Mucosa of gallbladder (tissue), 1 donor: ENCODE results near the gene DNMT3A. TPM values are rescaled to one million over a fixed set of nuclear protein-coding genes. Genes with fewer than 3 reads are reported as not detected.

Experiments used
- DNase-seq: peaks from one replicate; pipeline ENCODE4 v3.0.0-alpha.2; 2020; ENCODE audit warnings: low spot score
- total RNA-seq: library from RNA; stranded (reverse); gene quantifications from one replicate; pipeline ENCODE4 v1.2.1, GENCODE V29; 2021
- donor health status: DM: no; HTN: no; CAD: no.

DNMT3A gene
- total RNA-seq, 1 donor from 2014 or later = 51.2 TPM

- no peak for DNase-seq
These were observed 15.3 kb downstream of the DNMT3A start for GRCh38 chr2:25326326-25327013.

DNA sequence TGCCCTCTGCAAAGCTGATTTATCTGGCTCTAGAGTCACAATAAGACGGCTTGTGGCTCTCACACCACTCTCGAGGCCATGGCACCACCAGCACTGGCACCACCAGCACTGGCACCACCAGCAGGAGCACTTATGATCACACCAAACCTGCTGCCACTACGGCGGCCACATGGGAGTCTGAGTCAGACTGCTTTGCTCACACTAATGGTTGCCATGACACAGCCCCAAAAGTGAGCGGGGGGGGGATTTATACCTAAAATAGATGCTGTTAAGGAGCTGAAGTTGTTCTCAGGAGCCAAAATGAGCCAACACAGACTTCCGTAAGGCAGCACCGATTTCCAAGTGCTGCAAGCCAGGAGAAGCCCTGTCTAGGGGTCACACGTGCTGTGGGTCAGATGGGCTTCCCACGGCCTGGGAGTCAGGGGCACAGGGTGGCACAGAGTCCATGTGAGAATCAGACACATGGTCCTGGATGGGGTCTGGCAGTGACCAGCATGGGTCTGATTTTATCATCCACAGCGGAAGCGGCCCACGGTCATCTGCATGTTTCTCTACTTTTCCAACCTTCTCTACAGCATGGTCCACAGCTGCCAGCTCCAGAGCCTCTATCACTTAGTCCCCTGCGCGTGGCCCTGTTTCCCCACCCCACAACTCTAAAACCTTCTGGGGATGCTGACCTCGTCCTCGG is 16.7 kb downstream of the DNMT3A start:
- no peak for DNase-seq

- DNase-seq = no peak
These were observed 17.5 kb downstream of the DNMT3A start for GRCh38 chr2:25324251-25324650.

DNA sequence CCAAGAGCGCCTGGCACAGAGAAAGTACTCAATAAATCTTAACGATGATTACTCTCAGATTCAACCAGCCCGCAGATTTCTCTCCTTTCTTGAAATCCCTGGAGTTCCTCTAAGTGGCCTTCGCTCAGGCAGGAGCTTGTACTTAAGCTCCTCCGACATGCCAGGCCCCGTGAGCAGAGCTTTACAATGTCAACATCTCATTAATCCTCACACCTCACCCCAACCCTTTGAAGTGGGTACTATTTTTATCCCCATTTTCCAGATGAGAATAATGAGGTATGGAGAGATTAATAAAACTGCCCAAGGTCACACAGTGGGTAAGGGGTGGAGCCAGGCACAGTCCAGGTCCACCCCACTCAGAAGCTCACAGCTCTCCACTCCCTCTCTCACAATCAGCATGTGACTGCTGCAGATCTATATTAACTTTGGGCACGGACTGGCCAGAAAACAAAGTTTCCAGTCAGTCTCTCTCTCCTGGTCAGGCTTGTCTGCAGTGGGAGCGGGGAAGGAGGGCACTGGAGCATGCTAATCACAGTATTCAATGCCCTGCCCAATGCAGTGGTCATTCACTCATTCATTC is 18.0 kb downstream of the DNMT3A start:
- no peak for DNase-seq

DNA sequence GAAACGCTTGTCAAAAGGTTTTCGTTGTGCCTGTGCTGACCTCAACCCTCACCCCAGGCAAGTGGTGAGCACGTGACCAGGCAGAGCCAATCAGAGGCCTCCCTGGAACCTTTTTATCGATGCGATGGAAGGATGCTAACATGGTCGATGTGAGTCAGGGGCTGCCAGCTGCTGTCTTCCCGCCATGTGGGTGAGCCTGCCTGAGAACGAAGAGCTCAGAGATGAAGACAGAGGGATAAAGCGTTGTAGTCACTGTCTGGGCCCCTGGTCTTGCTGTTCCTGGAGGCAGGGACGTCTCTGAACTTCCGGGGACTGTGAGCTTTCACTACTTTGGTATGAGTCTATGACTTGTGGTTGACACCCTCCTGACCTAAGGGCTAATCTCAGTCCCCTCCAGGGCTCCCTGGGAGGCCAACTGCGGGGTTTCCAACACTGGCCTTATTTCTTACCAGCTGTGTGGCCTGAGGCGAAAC is 18.6 kb downstream of the DNMT3A start:
- no peak for DNase-seq

DNA sequence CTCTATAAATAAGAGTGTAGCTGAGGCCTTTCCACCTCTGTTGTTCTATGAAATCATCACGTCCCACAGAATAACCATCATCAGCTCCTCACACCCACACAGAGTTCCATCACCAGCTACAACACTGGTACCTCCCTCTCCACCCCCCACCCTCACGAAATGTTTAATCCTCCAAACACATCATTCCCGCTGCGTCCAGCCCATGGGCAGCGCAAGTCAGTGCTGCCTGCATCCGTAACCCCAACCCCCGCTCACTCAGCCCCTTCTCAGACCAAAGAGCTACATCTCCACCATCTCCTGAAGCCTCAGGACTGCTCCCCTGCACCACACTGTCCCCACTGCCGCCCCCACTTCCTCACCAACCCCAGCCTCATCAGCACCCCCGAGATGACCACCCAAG is 19.4 kb downstream of the DNMT3A start:
- no peak for DNase-seq

DNA sequence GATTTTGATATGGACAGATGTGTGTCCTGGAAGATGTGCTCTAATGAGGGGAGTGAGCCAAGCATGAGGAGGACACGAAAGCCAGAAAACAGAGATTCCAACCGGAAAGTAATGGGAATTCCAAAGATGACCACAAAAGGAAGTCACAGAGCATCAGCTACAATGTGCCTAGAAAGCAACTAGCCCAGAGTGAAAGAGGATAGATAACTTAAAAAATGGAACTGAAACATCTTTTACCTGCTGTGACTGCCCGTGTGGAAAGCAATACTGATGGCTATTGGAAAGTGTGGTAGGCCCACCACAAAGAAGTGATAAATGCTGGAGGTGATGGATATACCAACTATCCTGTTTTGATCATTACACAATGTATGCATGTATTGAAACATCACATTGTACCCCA is 21.6 kb downstream of the DNMT3A start:
- DNase-seq = no peak

DNA sequence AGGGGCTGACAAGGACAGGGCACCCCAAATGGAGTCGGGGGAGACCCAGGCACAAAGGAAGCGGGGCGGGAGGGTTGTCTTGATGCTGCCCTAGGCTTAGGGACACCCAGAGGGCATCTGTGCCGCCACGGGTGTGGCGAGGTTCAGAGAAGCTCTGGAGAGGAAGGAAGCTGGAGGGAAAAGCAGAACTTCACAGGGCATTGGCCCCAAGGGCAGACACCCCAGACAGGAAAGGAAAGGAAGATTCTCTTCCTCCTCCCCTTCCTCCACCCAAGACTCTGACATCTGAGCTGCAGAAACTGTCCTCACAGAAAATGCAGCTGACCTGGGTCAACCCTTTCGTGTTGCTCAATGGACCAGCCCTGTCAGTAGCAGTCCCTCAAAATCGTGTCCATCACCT is 25.6 kb downstream of the DNMT3A start:
- no peak for DNase-seq

DNA sequence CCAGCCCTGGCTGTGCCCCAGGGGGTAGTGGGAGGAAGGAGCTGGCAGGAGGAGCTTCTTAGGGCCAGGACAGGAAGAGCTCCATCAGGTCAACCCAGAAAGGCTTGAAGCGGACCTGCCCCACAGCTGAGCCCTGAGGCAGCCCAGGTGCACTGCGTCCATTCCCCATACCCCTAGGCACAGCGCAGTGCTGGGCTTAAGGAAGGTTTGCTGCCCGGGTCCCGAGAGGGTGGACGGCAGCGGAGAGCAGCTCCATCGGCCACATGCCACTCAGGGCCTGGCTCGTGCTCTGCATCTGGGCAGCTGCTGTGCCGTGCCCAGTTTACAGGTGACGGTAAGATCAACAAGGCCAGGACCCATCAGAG is 26.4 kb downstream of the DNMT3A start:
- no peak for DNase-seq

DNA sequence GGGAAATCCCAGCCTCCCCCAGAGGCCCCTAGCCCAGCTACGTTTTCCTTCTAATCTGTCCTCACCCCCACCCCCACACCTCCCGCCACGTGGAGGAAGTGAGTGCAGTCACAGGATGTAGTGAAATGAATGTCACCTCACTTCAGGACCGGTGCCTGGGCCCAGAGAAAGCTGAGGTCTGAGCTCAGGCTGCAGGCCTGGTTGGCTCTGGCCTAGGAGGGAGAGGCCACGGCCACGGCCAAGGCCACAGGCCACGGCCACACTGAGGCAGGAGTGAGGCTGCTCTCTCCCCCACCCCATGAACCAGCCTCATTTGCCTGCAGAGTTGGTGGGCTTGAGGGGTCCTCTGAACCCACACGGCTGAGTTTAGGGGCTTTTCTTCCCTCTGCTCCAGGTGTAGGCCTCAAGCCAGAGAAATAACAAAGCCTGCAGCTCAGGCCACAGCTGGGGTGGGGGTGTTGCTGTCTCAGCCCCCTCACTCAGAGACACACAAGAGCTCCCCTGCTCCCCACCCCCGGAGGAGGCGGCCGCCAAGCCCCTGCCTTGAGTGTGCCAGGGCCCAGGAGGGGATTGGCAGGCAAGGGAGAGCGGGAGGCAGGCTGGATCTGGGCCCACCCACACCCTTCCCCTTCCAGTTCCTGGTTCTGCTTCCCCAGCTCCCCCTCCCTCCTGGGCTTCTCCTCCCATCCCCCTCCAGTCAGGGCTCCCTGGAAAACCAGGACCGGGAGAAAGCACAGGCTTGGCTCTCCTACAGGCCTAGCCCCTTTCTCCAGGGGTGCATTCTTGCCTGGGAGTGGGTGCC is 27.0 kb downstream of the DNMT3A start:
- peak; percentile 56 for DNase-seq

DNA sequence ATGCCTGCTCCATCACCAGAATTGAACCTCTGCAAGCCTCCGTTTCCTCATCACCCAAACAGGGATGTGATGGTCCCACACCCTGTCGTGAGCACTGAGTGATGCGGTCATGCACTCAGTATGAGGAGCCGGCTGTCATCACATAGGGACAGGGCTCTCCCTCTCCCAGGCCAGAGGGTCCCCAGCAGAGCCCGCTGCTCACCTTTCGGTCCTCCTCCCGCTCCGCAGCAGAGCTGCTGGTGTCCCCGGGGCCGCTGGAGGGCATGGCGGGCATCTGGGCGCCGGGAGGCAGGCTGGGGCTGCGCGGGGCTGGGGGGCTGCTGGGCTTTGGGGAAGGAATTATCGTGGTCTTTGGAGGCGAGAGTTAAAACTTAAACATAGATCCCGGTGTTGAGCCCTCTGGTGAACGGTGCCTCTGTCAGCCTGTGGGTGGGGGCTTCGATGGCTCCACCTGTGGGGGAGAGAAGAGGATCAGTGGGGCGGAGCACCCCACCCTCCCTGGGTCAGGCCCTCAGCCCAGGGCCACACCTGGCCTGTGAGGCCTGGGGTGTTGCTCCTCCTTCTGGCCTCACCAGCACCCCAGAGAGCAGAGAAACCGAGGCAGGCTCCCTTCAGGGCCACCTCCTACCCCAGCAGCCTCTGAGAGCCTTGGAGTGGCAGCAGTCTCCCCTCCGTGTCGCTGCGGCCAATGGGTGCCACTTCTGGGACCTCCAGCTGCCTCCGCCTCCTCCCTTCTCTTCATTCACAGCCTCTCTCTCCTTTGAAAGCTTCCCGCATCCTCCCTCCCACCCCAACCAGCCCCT is 27.8 kb downstream of the DNMT3A start:
- no peak for DNase-seq

GRCh38 chr2:25312958-25313710 is 28.6 kb downstream of the DNMT3A start:
- DNase-seq = no peak

DNA sequence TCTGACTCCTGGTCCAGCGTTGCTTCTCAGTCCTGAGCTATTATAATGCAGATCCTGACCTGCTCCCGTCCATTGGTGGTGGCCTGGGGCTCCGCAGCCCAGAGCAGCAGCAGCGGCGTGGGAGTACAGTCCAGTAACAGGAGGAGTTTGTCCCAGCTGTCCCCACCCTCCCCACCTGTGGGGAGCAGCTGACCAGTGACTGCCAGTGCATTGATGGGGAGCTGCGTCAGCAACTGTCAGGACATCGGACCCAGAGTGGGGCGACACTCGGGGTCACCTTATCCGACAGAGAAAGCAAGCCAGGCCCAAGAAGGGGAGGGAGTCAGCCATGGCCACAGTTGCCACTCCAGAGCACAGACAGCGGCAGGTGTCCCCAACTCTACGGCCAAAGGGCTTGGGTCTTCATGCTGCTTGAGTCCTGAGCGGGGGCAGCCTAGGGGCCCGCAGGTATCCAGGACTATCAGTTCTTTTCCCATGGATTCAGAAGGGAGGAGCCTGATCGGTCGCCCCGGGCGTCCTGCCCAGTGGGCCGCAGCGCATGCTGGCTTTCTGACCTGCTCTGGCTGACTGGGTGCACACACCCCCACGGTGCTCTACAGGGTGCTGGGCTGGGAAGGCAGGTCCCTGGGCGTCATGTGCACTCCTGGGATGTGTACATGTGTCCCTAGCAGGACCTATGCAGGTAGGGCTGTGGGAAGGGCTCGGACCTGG is 29.7 kb downstream of the DNMT3A start:
- DNase-seq = no peak

DNA sequence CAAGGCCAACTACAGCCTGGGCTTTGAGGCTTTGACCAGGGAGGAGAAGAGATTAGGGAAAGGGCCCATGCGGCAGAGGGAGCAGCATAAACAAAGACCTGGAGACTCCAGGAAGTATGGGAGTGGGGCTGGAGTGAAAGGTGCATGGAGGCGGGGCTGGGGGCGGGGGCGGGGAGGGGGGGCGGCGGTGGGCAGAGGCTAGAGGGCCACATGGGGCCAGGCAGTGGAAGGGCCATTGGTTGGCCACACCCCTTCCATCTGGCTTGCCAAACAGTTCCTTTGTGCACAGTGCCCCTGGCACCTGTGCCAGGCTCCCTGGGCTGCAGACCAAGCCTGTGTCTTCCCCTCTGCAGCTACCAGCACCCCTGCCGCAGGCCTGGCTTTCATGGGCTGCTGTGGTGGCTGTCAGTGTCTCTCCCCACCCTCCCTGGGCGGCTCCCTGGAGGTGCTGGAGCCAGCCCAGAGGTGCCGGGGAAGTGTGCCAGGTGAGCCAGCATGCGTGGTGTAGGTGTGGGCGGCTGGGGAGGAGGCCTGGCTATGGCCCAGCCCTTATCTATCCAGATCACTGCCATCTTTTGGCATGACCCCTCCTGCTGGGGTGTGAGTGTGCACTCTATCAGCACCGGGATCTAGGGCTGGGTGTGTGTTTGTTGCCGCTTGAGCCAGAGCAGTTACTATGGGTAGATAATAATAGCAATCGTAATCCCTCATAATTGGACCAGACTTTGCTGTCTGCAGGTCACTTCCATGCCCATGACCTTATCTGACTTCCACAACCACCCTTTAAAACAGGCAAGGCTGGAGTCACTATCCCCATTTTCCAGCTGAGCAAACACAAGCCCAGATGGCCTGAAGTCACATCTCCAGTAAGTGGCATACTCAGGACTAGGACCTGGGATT is 30.5 kb downstream of the DNMT3A start:
- peak; percentile 83 for DNase-seq

- DNase-seq = no peak
These were observed 31.1 kb downstream of the DNMT3A start for GRCh38 chr2:25310709-25310964.

DNA sequence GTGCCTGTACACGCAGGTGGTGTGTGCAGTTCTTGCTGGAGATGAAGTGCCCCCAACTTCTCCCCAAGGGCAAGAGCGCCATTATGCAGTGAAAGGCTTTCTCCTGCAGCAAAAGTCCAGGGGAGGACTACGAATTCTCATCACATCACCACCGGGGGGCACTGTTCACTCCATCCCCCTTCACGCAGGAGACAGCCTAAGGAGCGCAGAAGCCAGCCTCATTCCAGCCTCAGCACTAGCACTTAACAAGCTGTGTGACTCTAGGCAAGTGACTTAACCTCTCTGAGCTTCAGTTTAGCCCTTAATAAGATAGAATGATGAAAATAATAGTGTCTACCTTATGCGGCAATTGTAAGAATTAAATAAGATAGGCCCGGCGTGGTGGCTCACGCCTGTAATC is 32.3 kb downstream of the DNMT3A start:
- no peak for DNase-seq

DNA sequence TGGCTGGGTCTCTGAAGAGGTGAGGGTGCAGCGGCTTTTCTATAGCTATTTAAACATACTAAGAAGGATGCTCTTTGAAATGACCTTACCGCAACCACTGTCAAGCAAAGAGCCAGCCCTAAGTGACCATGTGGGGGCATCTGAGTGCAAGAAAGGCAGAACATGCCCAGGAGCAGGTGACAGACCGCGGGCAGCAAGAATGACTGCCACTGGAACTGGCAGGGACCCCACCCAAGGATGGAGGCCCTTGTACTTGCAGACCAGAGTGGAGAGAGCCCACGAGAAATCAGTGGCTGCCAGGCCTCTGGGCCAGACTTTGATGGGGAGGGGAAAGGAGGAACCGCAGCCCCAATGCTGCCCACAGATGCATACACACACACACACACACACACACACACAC is 33.1 kb downstream of the DNMT3A start:
- no peak for DNase-seq

DNA sequence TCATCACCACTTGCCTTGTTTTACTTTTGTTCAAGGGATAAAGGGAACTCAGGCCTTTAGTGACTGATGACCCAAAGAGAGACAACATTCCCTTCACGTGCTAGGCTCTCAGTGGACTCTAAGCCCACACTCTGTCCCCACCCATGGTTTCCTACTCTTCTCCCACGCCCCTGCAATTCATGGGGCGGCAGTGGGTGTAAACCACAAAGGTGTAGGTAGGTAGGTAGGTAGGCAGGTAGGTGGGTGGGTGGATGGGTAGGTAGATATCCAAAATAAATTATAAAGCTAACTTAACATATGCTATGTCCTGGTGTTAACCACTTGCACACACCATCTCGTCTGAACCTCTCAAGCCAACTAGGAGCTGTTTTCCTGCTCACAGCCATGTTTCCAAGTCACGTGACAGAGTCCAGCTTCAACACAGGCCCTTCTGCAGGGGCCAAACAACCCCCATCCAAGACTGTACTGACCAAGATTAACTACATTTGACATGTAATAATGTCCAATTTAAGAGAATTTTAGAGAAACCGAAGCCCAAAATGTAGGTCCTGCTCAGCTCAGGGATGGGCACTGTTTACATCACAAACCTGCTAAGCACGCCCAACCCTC is 33.7 kb downstream of the DNMT3A start:
- no peak for DNase-seq

- DNase-seq = no peak
These were observed 34.9 kb downstream of the DNMT3A start for GRCh38 chr2:25306777-25307368.
